SK-N-SH (cell line): Measurements from ENCODE around the gene INPP5A.

Experiments used
- CTCF ChIP-seq: fragments of 200-600 bp; sonication (generic); IDR thresholded peaks from 2 replicates; pipeline ENCODE4 v1.6.1; 2017; ENCODE audit warnings: antibody characterized with exemption, mild to moderate bottlenecking, moderate library complexity
- ELF1 ChIP-seq: IDR thresholded peaks from 2 replicates; pipeline ENCODE4 v1.4.0; 2012
- EP300 ChIP-seq, 2 experiments: IDR thresholded peaks; 2 replicates each; pipeline versions ENCODE4 v1.4.0 to v1.6.1; 2012; ENCODE audit warnings: borderline replicate concordance in 1 of 2, low read depth in 1 of 2, low read length in 1 of 2
- FOXM1 ChIP-seq: IDR thresholded peaks from 2 replicates; pipeline ENCODE4 v1.4.0; 2012; ENCODE audit warnings: low read depth, mild to moderate bottlenecking
- POLR2AphosphoS5 ChIP-seq: IDR thresholded peaks from 2 replicates; pipeline ENCODE4 v1.6.1; 2012; ENCODE audit warnings: low read depth, low read length
- RAD21 ChIP-seq: IDR thresholded peaks from 2 replicates; pipeline ENCODE4 v1.6.1; 2012; ENCODE audit warnings: mild to moderate bottlenecking, low read length
- REST ChIP-seq: IDR thresholded peaks from 2 replicates; pipeline ENCODE4 v1.6.1; 2012; ENCODE audit warnings: mild to moderate bottlenecking, low read depth, low read length, moderate library complexity
- TCF12 ChIP-seq: IDR thresholded peaks from 2 replicates; pipeline ENCODE4 v1.4.0; 2012
- YY1 ChIP-seq: IDR thresholded peaks from 2 replicates; pipeline ENCODE4 v1.4.0; 2012; ENCODE audit warnings: low read depth, mild to moderate bottlenecking

GRCh38 chr10:132606536-132607316 is 69.1 kb downstream of the INPP5A start:
- TF ChIP-seq CTCF (no peak), RAD21 (no peak), TCF12 (no peak), YY1 (no peak), POLR2AphosphoS5 (no peak), REST (no peak), EP300 (IDR thresholded peaks at IDR 0.05; ENCODE audit: borderline replicate concordance in 1 of 2, low read depth in 1 of 2, low read length in 1 of 2) (0 out of 4 replicates have a peak, but pooled peaks of 1 of the 2 experiments have one; percentile 9), ELF1 (no peak), FOXM1 (no peak)
